Measurements from ENCODE around the gene NDUFAF2.

GRCh38 chr5:61000887-61001286 lies 55.9 kb downstream of the NDUFAF2 start:
- no peak for TF ChIP-seq CTCF (IDR thresholded peaks at IDR 0.05)
- no peak for TF ChIP-seq POLR2A (IDR thresholded peaks at IDR 0.05)
- no peak for TF ChIP-seq POLR2AphosphoS5 (IDR thresholded peaks at IDR 0.05; ENCODE audit: insufficient read depth in 1 of 2, low read depth in 1 of 2)
